HEK293 (cell line): ENCODE measurements around the gene MPDU1.

Source experiments
- CTCF ChIA-PET: fragments of 350-600 bp; formaldehyde crosslinking; extraction: SDS; loops from one replicate; lab custom pipeline; 2021; ENCODE audit warnings: antibody characterized with exemption; lab: Yijun Ruan, JAX
- POLR2A ChIA-PET: fragments of 300-600 bp; formaldehyde crosslinking; extraction: SDS; loops from one replicate; lab custom pipeline; 2020; ENCODE audit warnings: antibody characterized with exemption, inconsistent platforms; lab: Yijun Ruan, JAX
- H3K27ac ChIP-seq: fragments of 200-500 bp; sonication (Bioruptor generic); 2 replicates; pipeline ENCODE4 v1.5.1; 2014; ENCODE audit warnings: low read depth, low read length, control low read depth, inconsistent platforms; ENCODE audit errors: extremely low read depth
- H3K36me3 ChIP-seq, 2 experiments: fragments of 200-500 bp in 1 of 2; sonication (Bioruptor generic) in 1 of 2; 1 replicate in 1 of 2; 2 replicates in 1 of 2; pipeline ENCODE4 v1.5.1; 2014 to 2017; ENCODE audit warnings: inconsistent platforms in 2 of 2, low read length in 2 of 2; ENCODE audit not compliant: control insufficient read depth in 2 of 2, insufficient read depth in 1 of 2
- H3K4me1 ChIP-seq: fragments of 200-500 bp; sonication (Bioruptor generic); 2 replicates; pipeline ENCODE4 v1.5.1; 2014; ENCODE audit warnings: mild to moderate bottlenecking, low read length, inconsistent platforms; ENCODE audit not compliant: control insufficient read depth, insufficient read depth
- H3K4me3 ChIP-seq: 2 replicates; pipeline ENCODE4 v1.5.1; 2011; ENCODE audit warnings: low read depth, mild to moderate bottlenecking, control low read depth, low read length, moderate library complexity
- H3K9me3 ChIP-seq: fragments of 200-500 bp; sonication (Bioruptor generic); 2 replicates; pipeline ENCODE4 v1.5.1; 2014; ENCODE audit warnings: low read depth, low read length, inconsistent platforms; ENCODE audit not compliant: control insufficient read depth, insufficient read depth
- FEZF1 ChIP-seq: fragments of 450-650 bp; formaldehyde crosslinking; IDR thresholded peaks from 2 replicates; pipeline ENCODE4 v1.5.1; 2016; ENCODE audit warnings: missing biosample characterization, missing genetic modification characterization
- SP2 ChIP-seq: fragments of 450-650 bp; formaldehyde crosslinking; IDR thresholded peaks from 2 replicates; pipeline ENCODE4 v1.5.1; 2016; ENCODE audit warnings: missing biosample characterization, missing genetic modification characterization
- TCF7L2 ChIP-seq: IDR thresholded peaks from 2 replicates; pipeline ENCODE4 v1.6.1; 2011; ENCODE audit warnings: low read depth, mild to moderate bottlenecking, inconsistent platforms, low read length, moderate library complexity, borderline replicate concordance
- ZBTB17 ChIP-seq: fragments of 450-650 bp; formaldehyde crosslinking; IDR thresholded peaks from 2 replicates; pipeline ENCODE4 v1.5.1; 2016; ENCODE audit warnings: missing biosample characterization, missing genetic modification characterization
- ZBTB48 ChIP-seq: fragments of 450-650 bp; formaldehyde crosslinking; IDR thresholded peaks from 2 replicates; pipeline ENCODE4 v1.5.1; 2016; ENCODE audit warnings: missing biosample characterization, missing genetic modification characterization
- ZFP69B ChIP-seq: fragments of 450-650 bp; formaldehyde crosslinking; IDR thresholded peaks from 2 replicates; pipeline ENCODE4 v1.5.1; 2016; ENCODE audit warnings: missing biosample characterization, missing genetic modification characterization
- ZNF133 ChIP-seq: fragments of 450-650 bp; formaldehyde crosslinking; IDR thresholded peaks from 2 replicates; pipeline ENCODE4 v1.5.1; 2016; ENCODE audit warnings: missing biosample characterization, missing genetic modification characterization
- ZNF266 ChIP-seq: fragments of 450-650 bp; formaldehyde crosslinking; IDR thresholded peaks from 2 replicates; pipeline ENCODE4 v1.5.1; 2016; ENCODE audit warnings: missing biosample characterization, missing genetic modification characterization, low read depth
- ZNF335 ChIP-seq: fragments of 450-650 bp; formaldehyde crosslinking; conservative IDR thresholded peaks from 2 replicates; pipeline ENCODE4 v1.5.1; 2016; ENCODE audit warnings: missing biosample characterization, missing genetic modification characterization
- ZNF354C ChIP-seq: fragments of 450-650 bp; formaldehyde crosslinking; IDR thresholded peaks from 2 replicates; pipeline ENCODE4 v1.5.1; 2016; ENCODE audit warnings: missing biosample characterization, missing genetic modification characterization, low read depth, borderline replicate concordance
- ZNF701 ChIP-seq: fragments of 450-650 bp; formaldehyde crosslinking; IDR thresholded peaks from 2 replicates; pipeline ENCODE4 v1.5.1; 2016; ENCODE audit warnings: missing biosample characterization, missing genetic modification characterization
- ZSCAN23 ChIP-seq: fragments of 450-650 bp; formaldehyde crosslinking; IDR thresholded peaks from 2 replicates; pipeline ENCODE4 v1.5.1; 2016; ENCODE audit warnings: missing biosample characterization, missing genetic modification characterization
- TF ChIP-seq, protein P1 (sequence below): fragments of 450-650 bp; formaldehyde crosslinking; IDR thresholded peaks from 2 replicates; pipeline ENCODE4 v1.5.1; 2016; ENCODE audit warnings: missing biosample characterization, missing genetic modification characterization, low read depth
- TF ChIP-seq, protein P2 (sequence below): fragments of 450-650 bp; formaldehyde crosslinking; IDR thresholded peaks from 2 replicates; pipeline ENCODE4 v1.5.1; 2017; ENCODE audit warnings: missing biosample characterization, missing genetic modification characterization
- TF ChIP-seq, protein P3 (sequence below): fragments of 450-650 bp; formaldehyde crosslinking; IDR thresholded peaks from 2 replicates; pipeline ENCODE4 v1.5.1; 2017; ENCODE audit warnings: missing biosample characterization, missing genetic modification characterization
- TF ChIP-seq, protein P4 (sequence below): fragments of 450-650 bp; formaldehyde crosslinking; IDR thresholded peaks from 2 replicates; pipeline ENCODE4 v1.5.1; 2016; ENCODE audit warnings: missing biosample characterization, missing genetic modification characterization
- TF ChIP-seq, protein P5 (sequence below): fragments of 450-650 bp; formaldehyde crosslinking; IDR thresholded peaks from 2 replicates; pipeline ENCODE4 v1.5.1; 2016; ENCODE audit warnings: missing biosample characterization, missing genetic modification characterization
- TF ChIP-seq, protein P6 (sequence below): fragments of 450-650 bp; formaldehyde crosslinking; IDR thresholded peaks from 2 replicates; pipeline ENCODE4 v1.5.1; 2016; ENCODE audit warnings: missing biosample characterization, missing genetic modification characterization
- TF ChIP-seq, protein P7 (sequence below): fragments of 450-650 bp; formaldehyde crosslinking; IDR thresholded peaks from 2 replicates; pipeline ENCODE4 v1.5.1; 2016; ENCODE audit warnings: missing biosample characterization, missing genetic modification characterization

MPDU1 gene

DNA sequence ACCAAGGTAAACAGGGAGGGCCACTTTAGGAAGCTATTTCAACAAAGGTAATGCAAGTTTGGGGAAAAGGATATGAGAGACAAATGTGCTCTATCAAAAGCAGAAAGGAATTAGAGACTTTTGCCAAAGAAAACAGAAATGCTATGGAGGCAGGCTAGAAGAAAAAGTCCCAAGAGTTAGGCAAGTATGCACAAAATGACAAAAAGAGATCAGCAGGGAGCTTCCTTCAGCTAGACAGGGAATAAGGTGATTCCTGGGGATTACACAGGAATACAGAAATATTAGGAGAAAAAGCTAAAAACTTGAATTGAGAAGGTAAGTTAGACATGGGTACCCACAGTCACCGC lies 28.6 kb downstream of the MPDU1 start:
- peaks cover 22% of the 10 kb centered on the region for H3K4me1 ChIP-seq
- ChIA-PET POLR2A (interaction anchor here (0.6 to 6.9 kb wide), 4 partner anchors 13 to 76 kb away, joined by 3 to 52 read pairs (median 4); partner anchors contain the start of genes SAT2, TP53 and WRAP53), CTCF (interaction anchor here (0.7 to 5.1 kb wide), 2 partner anchors 20 to 61 kb away, joined by 3 to 30 read pairs; no protein-coding TSS in a partner anchor)
- peaks cover 31 to 42% of the 10 kb centered on the region in 2 experiments; a peak in 2 of 3 replicates for H3K36me3 ChIP-seq
- TF ChIP-seq, protein P1, sequence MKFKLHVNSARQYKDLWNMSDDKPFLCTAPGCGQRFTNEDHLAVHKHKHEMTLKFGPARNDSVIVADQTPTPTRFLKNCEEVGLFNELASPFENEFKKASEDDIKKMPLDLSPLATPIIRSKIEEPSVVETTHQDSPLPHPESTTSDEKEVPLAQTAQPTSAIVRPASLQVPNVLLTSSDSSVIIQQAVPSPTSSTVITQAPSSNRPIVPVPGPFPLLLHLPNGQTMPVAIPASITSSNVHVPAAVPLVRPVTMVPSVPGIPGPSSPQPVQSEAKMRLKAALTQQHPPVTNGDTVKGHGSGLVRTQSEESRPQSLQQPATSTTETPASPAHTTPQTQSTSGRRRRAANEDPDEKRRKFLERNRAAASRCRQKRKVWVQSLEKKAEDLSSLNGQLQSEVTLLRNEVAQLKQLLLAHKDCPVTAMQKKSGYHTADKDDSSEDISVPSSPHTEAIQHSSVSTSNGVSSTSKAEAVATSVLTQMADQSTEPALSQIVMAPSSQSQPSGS (tag by site-specific recombination): no peak
- TF ChIP-seq ZFP69B (no peak), ZNF133 (no peak), ZNF266 (tag by site-specific recombination) (no peak), ZNF354C (tag by site-specific recombination) (no peak), TCF7L2 (no peak)
- TF ChIP-seq, protein P2, sequence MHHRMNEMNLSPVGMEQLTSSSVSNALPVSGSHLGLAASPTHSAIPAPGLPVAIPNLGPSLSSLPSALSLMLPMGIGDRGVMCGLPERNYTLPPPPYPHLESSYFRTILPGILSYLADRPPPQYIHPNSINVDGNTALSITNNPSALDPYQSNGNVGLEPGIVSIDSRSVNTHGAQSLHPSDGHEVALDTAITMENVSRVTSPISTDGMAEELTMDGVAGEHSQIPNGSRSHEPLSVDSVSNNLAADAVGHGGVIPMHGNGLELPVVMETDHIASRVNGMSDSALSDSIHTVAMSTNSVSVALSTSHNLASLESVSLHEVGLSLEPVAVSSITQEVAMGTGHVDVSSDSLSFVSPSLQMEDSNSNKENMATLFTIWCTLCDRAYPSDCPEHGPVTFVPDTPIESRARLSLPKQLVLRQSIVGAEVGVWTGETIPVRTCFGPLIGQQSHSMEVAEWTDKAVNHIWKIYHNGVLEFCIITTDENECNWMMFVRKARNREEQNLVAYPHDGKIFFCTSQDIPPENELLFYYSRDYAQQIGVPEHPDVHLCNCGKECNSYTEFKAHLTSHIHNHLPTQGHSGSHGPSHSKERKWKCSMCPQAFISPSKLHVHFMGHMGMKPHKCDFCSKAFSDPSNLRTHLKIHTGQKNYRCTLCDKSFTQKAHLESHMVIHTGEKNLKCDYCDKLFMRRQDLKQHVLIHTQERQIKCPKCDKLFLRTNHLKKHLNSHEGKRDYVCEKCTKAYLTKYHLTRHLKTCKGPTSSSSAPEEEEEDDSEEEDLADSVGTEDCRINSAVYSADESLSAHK (tag by site-specific recombination): no peak
- TF ChIP-seq, protein P3, sequence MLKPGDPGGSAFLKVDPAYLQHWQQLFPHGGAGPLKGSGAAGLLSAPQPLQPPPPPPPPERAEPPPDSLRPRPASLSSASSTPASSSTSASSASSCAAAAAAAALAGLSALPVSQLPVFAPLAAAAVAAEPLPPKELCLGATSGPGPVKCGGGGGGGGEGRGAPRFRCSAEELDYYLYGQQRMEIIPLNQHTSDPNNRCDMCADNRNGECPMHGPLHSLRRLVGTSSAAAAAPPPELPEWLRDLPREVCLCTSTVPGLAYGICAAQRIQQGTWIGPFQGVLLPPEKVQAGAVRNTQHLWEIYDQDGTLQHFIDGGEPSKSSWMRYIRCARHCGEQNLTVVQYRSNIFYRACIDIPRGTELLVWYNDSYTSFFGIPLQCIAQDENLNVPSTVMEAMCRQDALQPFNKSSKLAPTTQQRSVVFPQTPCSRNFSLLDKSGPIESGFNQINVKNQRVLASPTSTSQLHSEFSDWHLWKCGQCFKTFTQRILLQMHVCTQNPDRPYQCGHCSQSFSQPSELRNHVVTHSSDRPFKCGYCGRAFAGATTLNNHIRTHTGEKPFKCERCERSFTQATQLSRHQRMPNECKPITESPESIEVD: no peak
- no peak overlapping the region for H3K27ac ChIP-seq
- H3K9me3 ChIP-seq: no peaks in the 10 kb centered on the region
- no peak overlapping the region for H3K4me3 ChIP-seq

DNA sequence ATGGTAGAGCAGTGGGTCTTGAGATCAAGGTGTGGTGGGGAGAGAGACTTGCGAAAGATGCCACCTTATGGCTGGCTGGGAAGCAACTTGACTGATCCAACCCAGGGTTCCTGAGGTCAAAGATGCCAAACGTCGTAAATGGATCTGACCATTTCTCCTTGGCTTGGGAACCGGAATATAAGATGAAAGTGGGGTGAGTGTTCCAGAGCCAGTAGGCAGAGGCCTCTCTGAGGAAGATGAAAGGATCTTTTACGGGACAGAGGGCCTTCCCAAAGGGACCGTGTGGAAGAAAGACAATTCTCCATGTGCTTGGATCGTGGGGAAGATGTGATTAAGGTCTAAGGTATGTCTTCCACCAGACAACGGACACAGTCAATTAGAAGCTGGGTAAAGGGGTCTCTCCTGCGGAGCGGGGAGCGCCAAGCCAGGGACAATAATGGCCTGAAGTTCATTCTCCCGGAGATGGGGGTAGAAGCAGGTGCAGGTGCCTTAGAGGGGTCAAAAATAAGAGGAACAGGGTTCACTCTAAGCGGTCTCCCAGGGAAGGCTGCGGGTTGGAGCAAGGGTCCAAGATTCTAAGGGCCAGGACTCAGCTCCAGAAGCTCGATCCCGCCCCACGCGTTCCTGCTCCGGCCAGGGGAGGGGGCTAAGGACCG lies 30.2 kb downstream of the MPDU1 start:
- CTCF ChIA-PET: interaction anchor here (1.1 to 5.1 kb wide), 9 partner anchors 10 to 428 kb away, joined by 3 to 30 read pairs (median 8); partner anchors contain the start of genes SAT2, TP53 and WRAP53
- POLR2A ChIA-PET: interaction anchor here (0.5 to 6.9 kb wide), 16 partner anchors 9 to 456 kb away, joined by 3 to 52 read pairs (median 8); partner anchors contain the start of genes ATP1B2, CNTROB, MPDU1 and NEURL4
- TF ChIP-seq FEZF1 (tag by site-specific recombination): no peak
- TF ChIP-seq, protein P4, sequence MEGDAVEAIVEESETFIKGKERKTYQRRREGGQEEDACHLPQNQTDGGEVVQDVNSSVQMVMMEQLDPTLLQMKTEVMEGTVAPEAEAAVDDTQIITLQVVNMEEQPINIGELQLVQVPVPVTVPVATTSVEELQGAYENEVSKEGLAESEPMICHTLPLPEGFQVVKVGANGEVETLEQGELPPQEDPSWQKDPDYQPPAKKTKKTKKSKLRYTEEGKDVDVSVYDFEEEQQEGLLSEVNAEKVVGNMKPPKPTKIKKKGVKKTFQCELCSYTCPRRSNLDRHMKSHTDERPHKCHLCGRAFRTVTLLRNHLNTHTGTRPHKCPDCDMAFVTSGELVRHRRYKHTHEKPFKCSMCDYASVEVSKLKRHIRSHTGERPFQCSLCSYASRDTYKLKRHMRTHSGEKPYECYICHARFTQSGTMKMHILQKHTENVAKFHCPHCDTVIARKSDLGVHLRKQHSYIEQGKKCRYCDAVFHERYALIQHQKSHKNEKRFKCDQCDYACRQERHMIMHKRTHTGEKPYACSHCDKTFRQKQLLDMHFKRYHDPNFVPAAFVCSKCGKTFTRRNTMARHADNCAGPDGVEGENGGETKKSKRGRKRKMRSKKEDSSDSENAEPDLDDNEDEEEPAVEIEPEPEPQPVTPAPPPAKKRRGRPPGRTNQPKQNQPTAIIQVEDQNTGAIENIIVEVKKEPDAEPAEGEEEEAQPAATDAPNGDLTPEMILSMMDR (tag by site-specific recombination): peak; percentile 61
- TF ChIP-seq ZNF701: no peak
- peak; percentile 75 for TF ChIP-seq ZNF335 (tag by site-specific recombination)
- peak; percentile 55; the same call in 1 of the 2 replicates for TF ChIP-seq ZBTB48 (tag by site-specific recombination)
- TF ChIP-seq, protein P5, sequence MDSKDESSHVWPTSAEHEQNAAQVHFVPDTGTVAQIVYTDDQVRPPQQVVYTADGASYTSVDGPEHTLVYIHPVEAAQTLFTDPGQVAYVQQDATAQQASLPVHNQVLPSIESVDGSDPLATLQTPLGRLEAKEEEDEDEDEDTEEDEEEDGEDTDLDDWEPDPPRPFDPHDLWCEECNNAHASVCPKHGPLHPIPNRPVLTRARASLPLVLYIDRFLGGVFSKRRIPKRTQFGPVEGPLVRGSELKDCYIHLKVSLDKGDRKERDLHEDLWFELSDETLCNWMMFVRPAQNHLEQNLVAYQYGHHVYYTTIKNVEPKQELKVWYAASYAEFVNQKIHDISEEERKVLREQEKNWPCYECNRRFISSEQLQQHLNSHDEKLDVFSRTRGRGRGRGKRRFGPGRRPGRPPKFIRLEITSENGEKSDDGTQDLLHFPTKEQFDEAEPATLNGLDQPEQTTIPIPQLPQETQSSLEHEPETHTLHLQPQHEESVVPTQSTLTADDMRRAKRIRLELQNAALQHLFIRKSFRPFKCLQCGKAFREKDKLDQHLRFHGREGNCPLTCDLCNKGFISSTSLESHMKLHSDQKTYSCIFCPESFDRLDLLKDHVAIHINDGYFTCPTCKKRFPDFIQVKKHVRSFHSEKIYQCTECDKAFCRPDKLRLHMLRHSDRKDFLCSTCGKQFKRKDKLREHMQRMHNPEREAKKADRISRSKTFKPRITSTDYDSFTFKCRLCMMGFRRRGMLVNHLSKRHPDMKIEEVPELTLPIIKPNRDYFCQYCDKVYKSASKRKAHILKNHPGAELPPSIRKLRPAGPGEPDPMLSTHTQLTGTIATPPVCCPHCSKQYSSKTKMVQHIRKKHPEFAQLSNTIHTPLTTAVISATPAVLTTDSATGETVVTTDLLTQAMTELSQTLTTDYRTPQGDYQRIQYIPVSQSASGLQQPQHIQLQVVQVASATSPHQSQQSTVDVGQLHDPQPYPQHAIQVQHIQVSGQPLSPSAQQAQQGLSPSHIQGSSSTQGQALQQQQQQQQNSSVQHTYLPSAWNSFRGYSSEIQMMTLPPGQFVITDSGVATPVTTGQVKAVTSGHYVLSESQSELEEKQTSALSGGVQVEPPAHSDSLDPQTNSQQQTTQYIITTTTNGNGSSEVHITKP (tag by site-specific recombination): peak; percentile 82
- TF ChIP-seq, protein P6, sequence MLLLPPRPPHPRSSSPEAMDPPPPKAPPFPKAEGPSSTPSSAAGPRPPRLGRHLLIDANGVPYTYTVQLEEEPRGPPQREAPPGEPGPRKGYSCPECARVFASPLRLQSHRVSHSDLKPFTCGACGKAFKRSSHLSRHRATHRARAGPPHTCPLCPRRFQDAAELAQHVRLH: no peak
- no peak for TF ChIP-seq ZSCAN23 (tag by site-specific recombination)
- TF ChIP-seq SP2: peak; percentile 40
- TF ChIP-seq, protein P7, sequence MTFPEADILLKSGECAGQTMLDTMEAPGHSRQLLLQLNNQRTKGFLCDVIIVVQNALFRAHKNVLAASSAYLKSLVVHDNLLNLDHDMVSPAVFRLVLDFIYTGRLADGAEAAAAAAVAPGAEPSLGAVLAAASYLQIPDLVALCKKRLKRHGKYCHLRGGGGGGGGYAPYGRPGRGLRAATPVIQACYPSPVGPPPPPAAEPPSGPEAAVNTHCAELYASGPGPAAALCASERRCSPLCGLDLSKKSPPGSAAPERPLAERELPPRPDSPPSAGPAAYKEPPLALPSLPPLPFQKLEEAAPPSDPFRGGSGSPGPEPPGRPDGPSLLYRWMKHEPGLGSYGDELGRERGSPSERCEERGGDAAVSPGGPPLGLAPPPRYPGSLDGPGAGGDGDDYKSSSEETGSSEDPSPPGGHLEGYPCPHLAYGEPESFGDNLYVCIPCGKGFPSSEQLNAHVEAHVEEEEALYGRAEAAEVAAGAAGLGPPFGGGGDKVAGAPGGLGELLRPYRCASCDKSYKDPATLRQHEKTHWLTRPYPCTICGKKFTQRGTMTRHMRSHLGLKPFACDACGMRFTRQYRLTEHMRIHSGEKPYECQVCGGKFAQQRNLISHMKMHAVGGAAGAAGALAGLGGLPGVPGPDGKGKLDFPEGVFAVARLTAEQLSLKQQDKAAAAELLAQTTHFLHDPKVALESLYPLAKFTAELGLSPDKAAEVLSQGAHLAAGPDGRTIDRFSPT (tag by site-specific recombination): peak; percentile 11; the same call in 1 of the 2 replicates
- TF ChIP-seq ZBTB17: 0 out of 2 replicates have a peak, but pooled peaks have one; percentile 22

More for the DNA sequence above, 30.2 kb downstream of the MPDU1 start:
- Histone ChIP-seq H3K36me3 (peaks cover 26 to 28% of the 10 kb centered on the region in 2 experiments; a peak in 2 of 3 replicates), H3K4me3 (peak overlapping the region; percentile 65), H3K9me3 (no peaks in the 10 kb centered on the region), H3K27ac (peak overlapping the region; percentile 97), H3K4me1 (peaks cover 22% of the 10 kb centered on the region)
